ENCODE measurements around the gene ACLY. TPM values are rescaled to one million over a fixed set of nuclear protein-coding genes. Genes with fewer than 3 reads are reported as not detected.

The ACLY gene
- total and polyA plus RNA-seq, 3 experiments from 2014 or later, result 70.6 to 189 (median 188) TPM

DNA sequence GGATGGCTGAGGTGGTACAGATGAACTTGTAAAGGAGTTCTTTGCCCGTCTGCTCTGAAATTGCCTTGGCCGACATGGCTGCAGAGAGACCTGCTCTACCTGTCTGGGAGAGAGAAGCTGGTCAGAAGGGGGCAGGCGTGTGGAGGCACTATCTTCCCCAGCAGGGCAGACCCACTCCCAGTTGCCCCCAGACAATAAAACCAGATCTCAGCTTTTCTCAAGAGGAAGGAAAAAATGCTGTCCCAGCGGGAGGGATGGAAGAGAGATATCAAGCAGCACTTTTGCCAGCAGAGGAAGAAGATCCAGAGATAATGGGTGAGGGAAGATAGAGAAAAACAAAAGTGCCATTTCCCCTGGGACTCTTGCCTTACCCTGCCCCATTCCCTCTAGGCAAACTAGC is 5.0 kb downstream of the ACLY start:
- peak overlapping the region in 2 of 7 donors; percentile 19 to 60 for H3K4me3 Mint-ChIP-seq
- no peaks in the 10 kb centered on the region for H3K9me3 Mint-ChIP-seq
- POLR2A ChIA-PET, result no interaction called here
- CTCF ChIA-PET, result no interaction called here
- H3K9me3 ChIP-seq (ENCODE audit: low read length), result no peaks in the 10 kb centered on the region
- no peak for DNase-seq
- H3K27me3 ChIP-seq (ENCODE audit: insufficient read depth, low read length, poor library complexity, severe bottlenecking), result no peaks in the 10 kb centered on the region
- peaks cover 15% of the 10 kb centered on the region for H3K4me1 ChIP-seq (ENCODE audit: insufficient read depth, low read length)
- H3K27ac ChIP-seq (ENCODE audit: low read depth, low read length), result no peak overlapping the region
- H3K4me3 ChIP-seq (ENCODE audit: low read length), result no peak overlapping the region
- no peaks in the 10 kb centered on the region for H3K27me3 Mint-ChIP-seq
- peaks cover 37 to 53% (median 39%) of the 10 kb centered on the region in 3 donors for H3K4me1 Mint-ChIP-seq
- H3K36me3 Mint-ChIP-seq, result peaks cover 3 to 73% (median 3%) of the 10 kb centered on the region in 3 donors
- H3K27ac Mint-ChIP-seq, result peak overlapping the region in 2 of 8 donors; percentile 17 to 57
- peaks cover 40% of the 10 kb centered on the region for H3K36me3 ChIP-seq (ENCODE audit: insufficient read depth, low read length)

DNA sequence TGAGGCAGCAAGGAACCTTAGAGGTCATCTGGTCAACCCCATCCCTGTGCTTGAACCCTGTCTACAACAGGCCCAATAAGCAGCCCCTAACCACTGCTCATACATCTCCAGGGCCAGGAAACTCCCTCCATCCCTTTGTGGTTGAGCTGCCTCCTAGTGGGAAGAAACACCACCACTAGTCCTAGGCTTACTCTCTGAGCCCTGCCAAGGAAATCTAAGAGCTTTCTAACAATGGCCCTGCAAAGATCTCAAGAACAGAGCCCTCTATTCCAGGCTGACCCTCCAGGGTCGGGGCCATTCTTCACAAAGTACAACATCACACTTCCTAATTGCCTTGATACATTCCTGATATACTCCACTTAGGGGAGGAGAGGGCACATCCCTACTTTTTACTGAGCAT is 5.8 kb downstream of the ACLY start:
- ChIA-PET CTCF (interaction anchor here (0.9 to 1.0 kb wide), 2 partner anchors 18 to 154 kb away, joined by 3 read pairs; partner anchors contain the start of gene ODAD4), POLR2A (no interaction called here)
- H3K4me1 Mint-ChIP-seq, result peaks cover 37 to 50% (median 41%) of the 10 kb centered on the region in 3 donors
- H3K9me3 Mint-ChIP-seq, result no peaks in the 10 kb centered on the region
- peak overlapping the region in 3 of 8 donors; percentile 9 to 74 (median 10) for H3K27ac Mint-ChIP-seq
- no peak for DNase-seq
- no peak overlapping the region for H3K4me3 Mint-ChIP-seq
- no peaks in the 10 kb centered on the region for H3K9me3 ChIP-seq (ENCODE audit: low read length)
- no peak overlapping the region for H3K27ac ChIP-seq (ENCODE audit: low read depth, low read length)
- no peak overlapping the region for H3K4me3 ChIP-seq (ENCODE audit: low read length)
- H3K36me3 Mint-ChIP-seq, result peaks cover 4 to 75% (median 6%) of the 10 kb centered on the region in 3 donors
- H3K27me3 ChIP-seq (ENCODE audit: insufficient read depth, low read length, poor library complexity, severe bottlenecking), result no peaks in the 10 kb centered on the region
- H3K4me1 ChIP-seq (ENCODE audit: insufficient read depth, low read length), result peaks cover 15% of the 10 kb centered on the region
- H3K36me3 ChIP-seq (ENCODE audit: insufficient read depth, low read length), result peaks cover 42% of the 10 kb centered on the region
- H3K27me3 Mint-ChIP-seq, result no peaks in the 10 kb centered on the region

DNA sequence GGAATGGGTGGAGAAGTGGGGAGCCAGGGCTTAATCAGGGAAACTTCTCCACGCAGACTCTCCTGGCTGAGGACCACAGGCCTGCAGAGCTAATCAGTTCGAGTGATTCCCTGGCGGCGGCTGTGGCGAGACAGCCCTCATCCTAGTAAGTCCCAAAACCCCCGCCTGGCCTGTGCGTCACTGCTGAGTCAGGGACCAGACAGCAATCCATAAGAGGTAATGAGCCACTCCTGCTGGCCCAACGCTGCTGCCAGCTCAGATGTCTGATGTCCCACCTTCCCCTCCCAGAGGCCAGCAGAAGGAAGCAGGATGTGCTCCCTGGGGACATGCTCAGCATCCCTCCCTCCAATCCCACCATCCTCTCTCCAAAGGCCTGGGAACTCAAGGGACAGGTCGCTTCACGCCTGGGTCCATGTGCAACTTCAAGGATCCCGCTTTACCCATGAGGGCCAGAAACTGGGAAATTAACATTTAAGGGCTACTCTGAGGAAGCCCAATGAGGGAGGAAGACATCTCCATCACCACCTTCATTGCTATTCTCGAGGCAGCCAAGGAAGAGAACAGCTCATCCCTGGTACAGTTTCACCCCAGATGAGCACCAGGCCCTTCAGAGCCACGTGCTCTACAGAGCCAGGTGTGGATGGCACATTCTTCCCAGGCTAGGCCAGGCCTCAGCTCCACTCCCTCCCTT is 7.9 kb downstream of the ACLY start:
- H3K27ac ChIP-seq (ENCODE audit: low read depth, low read length), result no peak overlapping the region
- H3K27ac Mint-ChIP-seq, result no peak overlapping the region
- peaks cover 1% of the 10 kb centered on the region for H3K4me1 ChIP-seq (ENCODE audit: insufficient read depth, low read length)
- no peaks in the 10 kb centered on the region for H3K9me3 Mint-ChIP-seq
- no peaks in the 10 kb centered on the region for H3K27me3 Mint-ChIP-seq
- peaks cover 22 to 32% (median 29%) of the 10 kb centered on the region in 3 donors for H3K4me1 Mint-ChIP-seq
- H3K9me3 ChIP-seq (ENCODE audit: low read length), result no peaks in the 10 kb centered on the region
- H3K27me3 ChIP-seq (ENCODE audit: insufficient read depth, low read length, poor library complexity, severe bottlenecking), result no peaks in the 10 kb centered on the region
- no peak for DNase-seq
- no peak overlapping the region for H3K4me3 ChIP-seq (ENCODE audit: low read length)
- peaks cover 60% of the 10 kb centered on the region for H3K36me3 ChIP-seq (ENCODE audit: insufficient read depth, low read length)
- POLR2A ChIA-PET, result no interaction called here
- peaks cover 7 to 89% (median 8%) of the 10 kb centered on the region in 3 donors for H3K36me3 Mint-ChIP-seq
- H3K4me3 Mint-ChIP-seq, result no peak overlapping the region
- CTCF ChIA-PET, result no interaction called here

DNA sequence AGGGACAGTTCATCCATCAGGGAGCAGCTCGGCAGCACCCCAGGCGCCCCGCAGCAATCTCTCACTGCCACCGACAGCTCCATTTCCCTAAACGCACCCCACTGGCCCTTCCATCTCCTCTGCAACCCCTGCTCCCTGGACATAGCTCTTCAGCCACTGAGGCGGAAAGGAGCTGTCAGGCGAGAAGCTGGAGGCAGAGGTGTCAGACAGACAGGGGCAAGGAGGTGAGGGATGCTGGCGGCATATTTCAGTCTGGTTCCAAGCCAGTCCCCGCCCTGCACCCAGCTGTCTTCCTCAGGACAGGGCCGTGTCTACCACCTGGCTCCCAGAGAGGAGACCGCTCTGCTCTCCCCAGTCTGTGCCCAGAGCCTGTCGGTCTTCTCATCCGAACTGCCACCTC is 9.7 kb downstream of the ACLY start:
- no peaks in the 10 kb centered on the region for H3K27me3 Mint-ChIP-seq

DNA sequence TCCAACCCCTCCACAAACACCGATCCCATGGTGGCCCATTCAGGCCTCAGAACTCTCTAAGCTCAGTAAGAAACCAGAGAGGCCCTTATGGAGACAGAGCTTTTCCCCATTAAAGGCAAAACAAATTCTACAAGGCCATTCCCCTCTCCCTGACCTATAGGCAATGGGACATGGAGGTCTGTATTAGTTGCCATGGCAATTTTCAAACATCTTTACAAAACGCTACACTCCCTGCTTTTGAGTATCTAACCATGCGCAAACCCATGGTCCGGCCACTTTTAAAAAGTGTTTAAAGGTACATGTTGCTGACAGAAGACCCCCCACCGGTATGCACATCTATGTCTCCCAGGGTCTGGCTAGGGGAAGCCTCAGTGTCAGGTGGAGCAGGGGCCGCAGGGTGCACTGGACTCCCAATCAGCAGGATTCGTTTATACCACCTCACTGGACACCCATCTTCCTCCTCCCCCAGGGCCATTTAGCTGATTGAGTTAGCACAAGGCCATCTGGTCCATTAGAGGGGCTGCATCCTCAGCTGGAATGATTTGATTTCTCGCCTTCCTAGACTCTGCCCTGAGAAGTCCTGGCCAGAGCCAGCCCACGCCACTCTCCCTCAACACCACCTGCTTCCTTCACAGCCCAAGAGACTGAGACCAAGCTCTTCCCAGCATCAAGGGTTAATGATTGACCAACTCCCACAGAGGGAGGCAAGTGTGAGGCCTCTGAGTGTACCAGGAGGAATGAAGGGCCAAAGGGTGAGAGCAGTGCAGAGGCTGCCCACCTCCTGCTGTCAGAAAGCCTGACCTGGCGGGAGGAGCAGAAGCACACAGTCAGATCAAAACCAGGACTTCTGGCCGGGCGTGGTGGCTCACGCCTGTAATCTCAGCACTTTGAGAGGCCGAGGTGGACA is 10.9 kb downstream of the ACLY start:
- Mint-ChIP-seq H3K4me3 (no peak overlapping the region), H3K4me1 (peaks cover 0 to 7% (median 5%) of the 10 kb centered on the region in 3 donors), H3K9me3 (no peaks in the 10 kb centered on the region), H3K27ac (peak overlapping the region in 2 of 8 donors; percentile 11 to 66), H3K36me3 (peaks cover 6 to 89% (median 15%) of the 10 kb centered on the region in 3 donors), H3K27me3 (no peaks in the 10 kb centered on the region)
- Histone ChIP-seq H3K4me3 (ENCODE audit: low read length) (no peak overlapping the region), H3K27me3 (ENCODE audit: insufficient read depth, low read length, poor library complexity, severe bottlenecking) (no peaks in the 10 kb centered on the region), H3K9me3 (ENCODE audit: low read length) (no peaks in the 10 kb centered on the region), H3K27ac (ENCODE audit: low read depth, low read length) (no peak overlapping the region), H3K36me3 (ENCODE audit: insufficient read depth, low read length) (peaks cover 68% of the 10 kb centered on the region), H3K4me1 (ENCODE audit: insufficient read depth, low read length) (no peaks in the 10 kb centered on the region)
- no peak for DNase-seq
- CTCF ChIA-PET, result no interaction called here
- POLR2A ChIA-PET, result no interaction called here

More for the DNA sequence above, 9.7 kb downstream of the ACLY start:
- peaks cover 5 to 16% (median 14%) of the 10 kb centered on the region in 3 donors for H3K4me1 Mint-ChIP-seq
- no peak overlapping the region for H3K4me3 Mint-ChIP-seq
- peak overlapping the region in 2 of 8 donors; percentile 5 to 74 for H3K27ac Mint-ChIP-seq
- no peaks in the 10 kb centered on the region for H3K27me3 ChIP-seq (ENCODE audit: insufficient read depth, low read length, poor library complexity, severe bottlenecking)
- peaks cover 75% of the 10 kb centered on the region for H3K36me3 ChIP-seq (ENCODE audit: insufficient read depth, low read length)
- POLR2A ChIA-PET, result no interaction called here
- no peaks in the 10 kb centered on the region for H3K9me3 ChIP-seq (ENCODE audit: low read length)
- no peaks in the 10 kb centered on the region for H3K9me3 Mint-ChIP-seq
- CTCF ChIA-PET, result no interaction called here
- H3K36me3 Mint-ChIP-seq, result peaks cover 7 to 93% (median 12%) of the 10 kb centered on the region in 3 donors
- no peak for DNase-seq
- H3K4me1 ChIP-seq (ENCODE audit: insufficient read depth, low read length), result no peaks in the 10 kb centered on the region
- H3K4me3 ChIP-seq (ENCODE audit: low read length), result no peak overlapping the region
- no peak overlapping the region for H3K27ac ChIP-seq (ENCODE audit: low read depth, low read length)

DNA sequence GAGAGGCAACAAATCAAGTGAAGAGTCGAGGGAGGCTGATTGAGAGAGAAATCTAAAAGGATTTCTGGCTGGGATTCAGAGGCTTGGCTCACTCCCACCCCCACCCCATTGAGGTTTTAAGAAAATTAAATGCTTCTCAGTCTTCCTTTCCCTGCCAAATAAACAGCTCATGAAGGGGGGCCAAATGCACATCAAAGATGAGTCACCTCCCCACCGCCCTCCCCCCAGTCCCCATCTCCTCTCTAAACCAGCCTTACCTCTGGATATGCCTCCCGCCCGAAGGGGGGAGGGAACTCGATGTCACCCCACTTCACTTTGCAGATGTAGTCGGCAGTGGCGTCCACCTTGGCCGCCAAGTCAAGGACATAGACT is 11.6 kb downstream of the ACLY start:
- Histone ChIP-seq H3K9me3 (ENCODE audit: low read length) (no peaks in the 10 kb centered on the region), H3K27ac (ENCODE audit: low read depth, low read length) (no peak overlapping the region), H3K27me3 (ENCODE audit: insufficient read depth, low read length, poor library complexity, severe bottlenecking) (no peaks in the 10 kb centered on the region), H3K4me1 (ENCODE audit: insufficient read depth, low read length) (no peaks in the 10 kb centered on the region), H3K36me3 (ENCODE audit: insufficient read depth, low read length) (peaks cover 65% of the 10 kb centered on the region), H3K4me3 (ENCODE audit: low read length) (no peak overlapping the region)
- POLR2A ChIA-PET, result no interaction called here
- Mint-ChIP-seq H3K27ac (no peak overlapping the region), H3K4me1 (peaks cover 0 to 1% (median 0%) of the 10 kb centered on the region in 3 donors), H3K4me3 (no peak overlapping the region), H3K9me3 (no peaks in the 10 kb centered on the region), H3K36me3 (peaks cover 3 to 88% (median 15%) of the 10 kb centered on the region in 3 donors), H3K27me3 (no peaks in the 10 kb centered on the region)
- CTCF ChIA-PET, result no interaction called here
- DNase-seq, result no peak

DNA sequence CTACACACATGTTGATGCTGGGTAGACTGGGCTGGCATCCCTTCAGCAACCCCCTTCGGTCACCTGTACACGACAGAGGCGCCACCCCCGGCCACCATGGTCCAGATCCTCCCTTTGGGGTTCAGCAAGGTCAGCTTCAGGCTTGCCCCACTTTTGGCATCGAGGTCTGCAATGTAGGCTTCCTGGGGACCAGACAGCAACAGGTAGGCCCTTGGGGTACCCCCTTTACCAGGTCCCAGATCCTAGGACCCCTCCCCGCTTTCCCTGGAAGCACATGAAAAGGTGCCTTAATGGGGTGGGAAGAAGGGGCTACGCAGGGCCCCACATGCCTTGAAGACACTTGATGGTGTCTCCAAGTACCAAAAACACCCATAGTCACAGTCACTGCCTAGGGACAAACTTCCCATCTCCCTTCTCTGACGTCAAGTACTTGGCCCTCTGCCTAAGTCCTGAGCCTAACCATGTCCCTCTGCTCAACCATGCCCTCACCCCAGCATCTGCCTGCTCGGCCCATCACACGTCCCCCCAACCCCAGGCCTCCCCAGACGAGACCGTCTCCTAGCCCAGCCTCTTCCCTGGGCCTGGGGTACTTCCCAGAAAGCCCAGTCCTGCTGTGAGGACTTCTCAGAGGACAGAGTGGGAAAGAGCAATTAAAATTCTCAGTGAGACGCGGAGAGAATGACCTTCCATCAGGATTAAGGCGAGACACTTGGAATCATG is 12.1 kb downstream of the ACLY start:
- Histone ChIP-seq H3K4me1 (ENCODE audit: insufficient read depth, low read length) (no peaks in the 10 kb centered on the region), H3K9me3 (ENCODE audit: low read length) (no peaks in the 10 kb centered on the region), H3K27me3 (ENCODE audit: insufficient read depth, low read length, poor library complexity, severe bottlenecking) (no peaks in the 10 kb centered on the region), H3K27ac (ENCODE audit: low read depth, low read length) (no peak overlapping the region), H3K36me3 (ENCODE audit: insufficient read depth, low read length) (peaks cover 67% of the 10 kb centered on the region), H3K4me3 (ENCODE audit: low read length) (no peak overlapping the region)
- Mint-ChIP-seq H3K9me3 (no peaks in the 10 kb centered on the region), H3K36me3 (peaks cover 3 to 89% (median 18%) of the 10 kb centered on the region in 3 donors), H3K27me3 (no peaks in the 10 kb centered on the region), H3K4me1 (peaks cover 0 to 1% (median 0%) of the 10 kb centered on the region in 3 donors), H3K27ac (no peak overlapping the region), H3K4me3 (peak overlapping the region in 1 of 7 donors; percentile 68)
- DNase-seq, result no peak
- CTCF ChIA-PET, result no interaction called here
- POLR2A ChIA-PET, result no interaction called here
